H1 (cell line): ENCODE data around the gene OR6K2. TPM values are rescaled to one million over a fixed set of nuclear protein-coding genes. Genes with fewer than 3 reads are reported as not detected.

Experiments used
- ASH2L ChIP-seq: fragments of 200-600, 300-600 bp; sonication (generic); IDR thresholded peaks from one replicate; pipeline ENCODE4 v1.7.1; 2017; ENCODE audit warnings: low read length
- CBX8 ChIP-seq: fragments of 300-800, 300-1000 bp; sonication (generic); IDR thresholded peaks from 2 replicates; pipeline ENCODE4 v1.7.1; 2016; ENCODE audit warnings: low read depth, low read length, borderline replicate concordance
- FOSL1 ChIP-seq: IDR thresholded peaks from 2 replicates; pipeline ENCODE4 v1.6.1; 2011; ENCODE audit warnings: mild to moderate bottlenecking, low read depth, low read length, moderate library complexity; ENCODE audit not compliant: insufficient read depth
- HDAC6 ChIP-seq: IDR thresholded peaks from one replicate; pipeline ENCODE4 v1.7.1; 2012; ENCODE audit warnings: low read depth, mild to moderate bottlenecking, inconsistent platforms, low read length, moderate library complexity
- NANOG ChIP-seq: IDR thresholded peaks from 2 replicates; pipeline ENCODE4 v1.6.1; 2011; ENCODE audit warnings: low read length, low read depth, mild to moderate bottlenecking, inconsistent platforms; ENCODE audit not compliant: insufficient read depth, poor library complexity, severe bottlenecking
- RNF2 ChIP-seq: fragments of 200-900, 300-1000 bp; sonication (generic); IDR thresholded peaks from 2 replicates; pipeline ENCODE4 v1.7.1; 2016; ENCODE audit warnings: borderline replicate concordance, low read depth, mild to moderate bottlenecking, antibody characterized with exemption, low read length; ENCODE audit not compliant: poor library complexity, severe bottlenecking; ENCODE audit errors: missing control alignments
- SIN3A ChIP-seq, 2 experiments: IDR thresholded peaks in 1 of 2; conservative IDR thresholded peaks in 1 of 2; 2 replicates each; pipeline ENCODE4 v1.6.1; 2011 to 2012; ENCODE audit warnings: low read length in 2 of 2, improper control_type of control experiment in 1 of 2, low read depth in 1 of 2, mild to moderate bottlenecking in 1 of 2
- polyA plus RNA-seq, 7 experiments: library from polyadenylated mRNA; depleted of rRNA in 3 of 7; stranded (reverse) in 5 of 7; unstranded in 2 of 7; fragments of >200 nt in 5 of 7; fragments of 200-250 nt in 2 of 7; gene quantifications; 1 replicate in 5 of 7; 2 replicates in 1 of 7; 4 replicates in 1 of 7; pipeline versions ENCODE4 v1.2.1 to v1.2.3, GENCODE V29; 2011 to 2013; ENCODE audit warnings: missing spikeins in 2 of 7, mixed read lengths in 2 of 7
- total RNA-seq: library from RNA; stranded (reverse); fragmentation: NEBNext Ultra II Directional; extraction: Animal tissue kit (Norgen Biotek cat#: 25700); gene quantifications from 2 replicates; pipeline ENCODE4 v1.2.1, GENCODE V29; 2021
- TF ChIP-seq, protein P1 (sequence below): IDR thresholded peaks from 2 replicates; pipeline ENCODE4 v1.6.1; 2012; ENCODE audit warnings: inconsistent platforms
- TF ChIP-seq, protein P2 (sequence below): fragments of 300-600 bp; sonication (generic); IDR thresholded peaks from 2 replicates; pipeline ENCODE4 v1.7.1; 2012; ENCODE audit warnings: low read length, moderate library complexity, mild to moderate bottlenecking, inconsistent platforms; ENCODE audit not compliant: insufficient replicate concordance

The OR6K2 gene
- total and polyA plus RNA-seq, 2 of the 8 experiments (the other 6 are each of a cell fraction or from before 2014, with no cell fraction given), result not detected

DNA sequence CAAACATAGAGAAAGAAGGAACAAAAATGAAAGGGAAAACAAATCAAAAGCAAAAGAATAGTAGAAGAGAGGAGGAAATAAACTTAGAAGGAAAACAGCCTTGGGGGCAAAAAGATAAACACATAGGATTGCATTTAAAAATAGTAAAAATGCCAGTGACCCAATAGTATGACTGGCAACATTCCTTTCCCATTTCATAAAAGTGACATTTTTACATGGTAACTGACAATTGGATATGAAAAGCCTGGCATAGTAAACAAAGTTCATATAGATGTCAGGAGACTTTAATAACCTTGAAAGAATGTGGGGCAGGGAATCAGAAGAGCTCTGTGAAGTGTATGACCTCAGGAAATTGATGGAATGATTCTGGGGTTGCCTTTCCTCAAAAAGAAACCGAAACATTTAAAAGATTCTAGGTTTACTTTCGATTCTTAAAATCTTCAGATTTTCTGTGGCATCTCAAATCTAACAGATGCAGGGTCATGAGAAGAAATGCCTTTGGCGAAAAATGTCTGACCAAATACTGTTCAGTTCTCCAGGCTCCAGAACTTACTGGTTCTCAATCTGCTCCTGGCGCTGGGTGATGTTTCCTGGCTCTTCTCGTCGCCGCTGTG is 47.6 kb downstream of the OR6K2 start (continued):
- TF ChIP-seq, protein P1, sequence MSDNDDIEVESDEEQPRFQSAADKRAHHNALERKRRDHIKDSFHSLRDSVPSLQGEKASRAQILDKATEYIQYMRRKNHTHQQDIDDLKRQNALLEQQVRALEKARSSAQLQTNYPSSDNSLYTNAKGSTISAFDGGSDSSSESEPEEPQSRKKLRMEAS, result no peak
- TF ChIP-seq ASH2L, result no peak
- no peak for TF ChIP-seq RNF2
- no peak for TF ChIP-seq FOSL1
- TF ChIP-seq SIN3A (conservative IDR thresholded peaks at IDR 0.05 in 1 of 2, IDR thresholded peaks at IDR 0.05 in 1 of 2; ENCODE audit: low read depth in 1 of 2, low read length in 2 of 2), result no peak
- TF ChIP-seq NANOG, result no peak
- no peak for TF ChIP-seq CBX8
- TF ChIP-seq, protein P2, sequence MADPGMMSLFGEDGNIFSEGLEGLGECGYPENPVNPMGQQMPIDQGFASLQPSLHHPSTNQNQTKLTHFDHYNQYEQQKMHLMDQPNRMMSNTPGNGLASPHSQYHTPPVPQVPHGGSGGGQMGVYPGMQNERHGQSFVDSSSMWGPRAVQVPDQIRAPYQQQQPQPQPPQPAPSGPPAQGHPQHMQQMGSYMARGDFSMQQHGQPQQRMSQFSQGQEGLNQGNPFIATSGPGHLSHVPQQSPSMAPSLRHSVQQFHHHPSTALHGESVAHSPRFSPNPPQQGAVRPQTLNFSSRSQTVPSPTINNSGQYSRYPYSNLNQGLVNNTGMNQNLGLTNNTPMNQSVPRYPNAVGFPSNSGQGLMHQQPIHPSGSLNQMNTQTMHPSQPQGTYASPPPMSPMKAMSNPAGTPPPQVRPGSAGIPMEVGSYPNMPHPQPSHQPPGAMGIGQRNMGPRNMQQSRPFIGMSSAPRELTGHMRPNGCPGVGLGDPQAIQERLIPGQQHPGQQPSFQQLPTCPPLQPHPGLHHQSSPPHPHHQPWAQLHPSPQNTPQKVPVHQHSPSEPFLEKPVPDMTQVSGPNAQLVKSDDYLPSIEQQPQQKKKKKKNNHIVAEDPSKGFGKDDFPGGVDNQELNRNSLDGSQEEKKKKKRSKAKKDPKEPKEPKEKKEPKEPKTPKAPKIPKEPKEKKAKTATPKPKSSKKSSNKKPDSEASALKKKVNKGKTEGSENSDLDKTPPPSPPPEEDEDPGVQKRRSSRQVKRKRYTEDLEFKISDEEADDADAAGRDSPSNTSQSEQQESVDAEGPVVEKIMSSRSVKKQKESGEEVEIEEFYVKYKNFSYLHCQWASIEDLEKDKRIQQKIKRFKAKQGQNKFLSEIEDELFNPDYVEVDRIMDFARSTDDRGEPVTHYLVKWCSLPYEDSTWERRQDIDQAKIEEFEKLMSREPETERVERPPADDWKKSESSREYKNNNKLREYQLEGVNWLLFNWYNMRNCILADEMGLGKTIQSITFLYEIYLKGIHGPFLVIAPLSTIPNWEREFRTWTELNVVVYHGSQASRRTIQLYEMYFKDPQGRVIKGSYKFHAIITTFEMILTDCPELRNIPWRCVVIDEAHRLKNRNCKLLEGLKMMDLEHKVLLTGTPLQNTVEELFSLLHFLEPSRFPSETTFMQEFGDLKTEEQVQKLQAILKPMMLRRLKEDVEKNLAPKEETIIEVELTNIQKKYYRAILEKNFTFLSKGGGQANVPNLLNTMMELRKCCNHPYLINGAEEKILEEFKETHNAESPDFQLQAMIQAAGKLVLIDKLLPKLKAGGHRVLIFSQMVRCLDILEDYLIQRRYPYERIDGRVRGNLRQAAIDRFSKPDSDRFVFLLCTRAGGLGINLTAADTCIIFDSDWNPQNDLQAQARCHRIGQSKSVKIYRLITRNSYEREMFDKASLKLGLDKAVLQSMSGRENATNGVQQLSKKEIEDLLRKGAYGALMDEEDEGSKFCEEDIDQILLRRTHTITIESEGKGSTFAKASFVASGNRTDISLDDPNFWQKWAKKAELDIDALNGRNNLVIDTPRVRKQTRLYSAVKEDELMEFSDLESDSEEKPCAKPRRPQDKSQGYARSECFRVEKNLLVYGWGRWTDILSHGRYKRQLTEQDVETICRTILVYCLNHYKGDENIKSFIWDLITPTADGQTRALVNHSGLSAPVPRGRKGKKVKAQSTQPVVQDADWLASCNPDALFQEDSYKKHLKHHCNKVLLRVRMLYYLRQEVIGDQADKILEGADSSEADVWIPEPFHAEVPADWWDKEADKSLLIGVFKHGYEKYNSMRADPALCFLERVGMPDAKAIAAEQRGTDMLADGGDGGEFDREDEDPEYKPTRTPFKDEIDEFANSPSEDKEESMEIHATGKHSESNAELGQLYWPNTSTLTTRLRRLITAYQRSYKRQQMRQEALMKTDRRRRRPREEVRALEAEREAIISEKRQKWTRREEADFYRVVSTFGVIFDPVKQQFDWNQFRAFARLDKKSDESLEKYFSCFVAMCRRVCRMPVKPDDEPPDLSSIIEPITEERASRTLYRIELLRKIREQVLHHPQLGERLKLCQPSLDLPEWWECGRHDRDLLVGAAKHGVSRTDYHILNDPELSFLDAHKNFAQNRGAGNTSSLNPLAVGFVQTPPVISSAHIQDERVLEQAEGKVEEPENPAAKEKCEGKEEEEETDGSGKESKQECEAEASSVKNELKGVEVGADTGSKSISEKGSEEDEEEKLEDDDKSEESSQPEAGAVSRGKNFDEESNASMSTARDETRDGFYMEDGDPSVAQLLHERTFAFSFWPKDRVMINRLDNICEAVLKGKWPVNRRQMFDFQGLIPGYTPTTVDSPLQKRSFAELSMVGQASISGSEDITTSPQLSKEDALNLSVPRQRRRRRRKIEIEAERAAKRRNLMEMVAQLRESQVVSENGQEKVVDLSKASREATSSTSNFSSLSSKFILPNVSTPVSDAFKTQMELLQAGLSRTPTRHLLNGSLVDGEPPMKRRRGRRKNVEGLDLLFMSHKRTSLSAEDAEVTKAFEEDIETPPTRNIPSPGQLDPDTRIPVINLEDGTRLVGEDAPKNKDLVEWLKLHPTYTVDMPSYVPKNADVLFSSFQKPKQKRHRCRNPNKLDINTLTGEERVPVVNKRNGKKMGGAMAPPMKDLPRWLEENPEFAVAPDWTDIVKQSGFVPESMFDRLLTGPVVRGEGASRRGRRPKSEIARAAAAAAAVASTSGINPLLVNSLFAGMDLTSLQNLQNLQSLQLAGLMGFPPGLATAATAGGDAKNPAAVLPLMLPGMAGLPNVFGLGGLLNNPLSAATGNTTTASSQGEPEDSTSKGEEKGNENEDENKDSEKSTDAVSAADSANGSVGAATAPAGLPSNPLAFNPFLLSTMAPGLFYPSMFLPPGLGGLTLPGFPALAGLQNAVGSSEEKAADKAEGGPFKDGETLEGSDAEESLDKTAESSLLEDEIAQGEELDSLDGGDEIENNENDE, result no peak
- no peak for TF ChIP-seq HDAC6
